GM21381 (cell line): Measurements from ENCODE around the gene BHLHA15.

Source experiments
- ATAC-seq: cut with Tn5 transposase; IDR thresholded peaks from one replicate; pipeline ENCODE4 v1.9.1; 2021; ENCODE audit warnings: mild to moderate bottlenecking, moderate library complexity; ENCODE audit not compliant: unreplicated experiment

BHLHA15 gene

DNA sequence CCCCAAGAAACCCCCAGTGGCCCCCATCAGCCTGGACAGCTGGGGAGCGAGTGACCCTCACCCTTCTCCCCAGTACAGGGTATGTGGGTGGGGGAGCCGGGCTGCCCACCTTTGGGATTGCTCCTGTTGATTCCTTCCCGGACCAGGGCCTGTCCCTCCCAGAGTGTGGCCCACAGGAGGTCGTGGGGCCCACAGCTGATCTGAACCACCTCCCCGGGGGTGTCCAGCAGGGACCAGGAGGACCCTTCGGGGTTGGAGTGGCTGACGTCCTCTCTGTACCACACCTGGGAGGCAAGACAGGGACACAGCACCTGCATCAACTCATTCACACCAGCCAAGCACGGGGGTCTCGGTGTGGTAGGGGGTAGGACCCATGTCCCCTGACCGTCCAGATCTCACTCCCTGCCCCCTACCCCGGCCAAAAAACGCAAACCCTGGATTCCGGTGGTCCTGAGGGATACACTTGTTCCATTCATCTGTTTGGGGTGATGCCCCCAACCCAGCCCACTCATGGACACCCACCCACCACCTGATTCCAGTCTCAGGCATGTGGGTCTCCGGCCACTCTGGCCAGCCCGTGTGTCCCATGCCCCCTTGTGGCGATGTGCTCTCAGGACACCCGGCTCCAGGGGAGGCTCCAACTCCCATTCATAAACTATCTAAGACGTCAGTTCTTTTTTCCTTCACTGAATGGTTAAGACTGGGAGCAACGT lies 29.9 kb downstream of the BHLHA15 start:
- ATAC-seq, result no peak

DNA sequence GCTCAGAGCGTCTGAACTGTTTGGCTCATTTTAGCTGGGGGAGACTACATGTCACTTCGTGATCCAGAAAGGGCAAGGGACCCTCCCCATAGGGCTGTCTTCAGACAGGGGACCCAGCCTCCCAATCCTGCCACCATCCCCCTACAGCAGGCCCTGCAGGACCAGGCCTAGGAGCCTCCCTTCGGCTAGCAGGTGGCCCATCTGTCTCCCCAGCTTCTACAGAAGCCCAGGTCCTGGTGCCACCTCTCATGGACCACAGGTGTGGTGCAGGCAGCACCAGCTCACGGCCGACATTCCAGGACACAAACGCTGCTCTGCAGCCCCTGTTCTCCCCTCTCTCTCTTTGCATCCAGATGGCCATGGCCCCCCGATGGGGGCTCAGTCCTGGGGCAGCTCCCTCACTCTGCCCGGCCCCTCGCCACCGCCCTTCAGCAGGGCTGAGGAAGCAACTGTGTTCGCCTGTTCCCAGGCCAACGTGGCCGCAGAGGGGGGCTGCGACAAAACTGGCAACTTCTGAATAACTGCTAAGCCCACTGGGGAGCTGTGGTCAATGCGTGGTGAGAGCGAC lies 30.5 kb downstream of the BHLHA15 start:
- ATAC-seq, result no peak

DNA sequence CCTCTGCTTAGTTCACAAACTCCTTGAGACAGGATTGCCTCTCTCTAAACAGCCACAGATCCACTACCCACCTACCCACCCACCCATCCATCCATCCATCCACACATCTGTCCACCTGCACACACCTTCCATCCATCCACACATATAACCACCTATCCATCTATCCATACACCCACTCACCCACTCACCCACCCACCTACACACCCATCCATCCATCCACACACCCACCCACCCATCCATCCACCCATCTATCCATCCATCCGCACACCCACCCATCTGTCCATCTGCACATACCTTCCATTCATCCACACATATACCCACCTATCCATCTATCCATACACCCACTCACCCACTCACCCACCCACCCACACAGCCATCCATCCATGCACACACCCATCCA lies 31.1 kb downstream of the BHLHA15 start:
- no peak for ATAC-seq

DNA sequence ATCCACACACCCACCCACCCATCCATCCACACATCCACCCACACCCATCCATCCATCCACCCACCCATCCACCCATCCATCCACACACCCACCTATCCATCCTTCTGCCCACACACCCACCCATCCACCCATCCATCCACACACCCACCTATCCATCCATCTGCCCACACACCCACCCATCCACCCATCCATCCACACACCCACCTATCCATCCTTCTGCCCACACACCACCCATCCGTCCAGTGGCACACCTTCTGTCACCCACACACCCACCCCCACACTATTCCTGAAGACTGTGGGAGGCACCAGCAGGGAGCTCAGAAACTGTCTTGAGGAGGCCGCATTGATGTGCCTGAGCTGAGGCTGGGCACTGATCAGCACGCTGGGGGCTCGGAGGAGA lies 31.7 kb downstream of the BHLHA15 start:
- no peak for ATAC-seq

DNA sequence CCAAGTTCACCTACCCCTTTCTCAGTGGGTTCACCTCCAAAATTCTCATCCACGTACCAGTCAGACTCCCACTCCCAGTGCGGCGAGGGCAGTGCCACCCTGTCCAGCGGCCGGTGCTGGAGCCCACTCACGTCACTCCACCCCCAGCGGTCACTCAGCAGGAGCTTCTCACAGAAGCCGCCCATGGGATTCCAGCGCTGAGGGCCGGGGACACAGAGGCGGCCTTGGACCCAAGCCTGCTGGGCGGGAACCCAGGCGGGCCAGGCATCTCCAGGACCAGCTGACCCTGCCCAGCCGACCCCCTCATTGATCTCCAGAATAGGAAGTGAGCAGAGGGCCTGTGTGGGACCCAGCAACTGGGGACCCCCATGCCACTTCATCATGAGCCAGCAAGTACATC lies 33.6 kb downstream of the BHLHA15 start:
- no peak for ATAC-seq

DNA sequence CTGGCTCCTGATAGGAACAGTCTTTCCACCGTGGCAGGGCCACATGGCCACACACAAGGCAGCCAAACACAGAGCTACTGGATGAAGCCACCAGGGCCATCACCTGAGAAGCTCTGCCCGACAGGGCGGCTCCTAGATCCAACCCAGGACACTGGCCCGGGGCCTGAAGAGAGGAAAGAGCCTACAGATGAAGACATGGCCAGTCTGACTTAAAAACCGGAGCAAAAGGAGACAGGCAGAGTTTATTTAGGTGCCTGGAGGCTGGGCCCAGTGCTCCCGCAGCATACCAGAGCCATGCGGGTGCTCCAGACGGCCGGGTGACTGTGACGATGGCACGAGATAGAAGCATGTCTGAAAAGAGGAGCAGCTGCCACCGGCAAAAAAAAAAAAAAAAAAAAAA lies 36.9 kb downstream of the BHLHA15 start:
- ATAC-seq, result no peak

DNA sequence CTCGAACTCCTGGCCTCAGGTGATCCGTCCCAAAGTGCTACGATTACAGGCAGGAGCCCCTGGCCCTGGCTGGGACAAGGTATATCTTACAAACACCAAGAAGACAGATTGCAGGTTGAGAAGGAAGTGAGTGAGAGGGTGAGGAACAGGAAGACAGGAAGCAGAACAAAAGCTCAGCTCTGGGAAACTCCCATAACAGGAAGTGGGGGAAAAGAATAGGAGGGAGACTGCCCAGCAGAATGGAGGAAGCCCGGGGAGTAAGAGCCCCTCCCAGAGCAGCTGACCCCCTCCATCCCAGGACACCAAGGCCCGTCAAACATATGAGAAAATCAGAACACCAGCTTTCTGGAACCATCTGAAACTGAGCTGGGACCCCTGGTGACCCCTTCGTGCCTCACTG lies 37.9 kb downstream of the BHLHA15 start:
- ATAC-seq, result no peak

DNA sequence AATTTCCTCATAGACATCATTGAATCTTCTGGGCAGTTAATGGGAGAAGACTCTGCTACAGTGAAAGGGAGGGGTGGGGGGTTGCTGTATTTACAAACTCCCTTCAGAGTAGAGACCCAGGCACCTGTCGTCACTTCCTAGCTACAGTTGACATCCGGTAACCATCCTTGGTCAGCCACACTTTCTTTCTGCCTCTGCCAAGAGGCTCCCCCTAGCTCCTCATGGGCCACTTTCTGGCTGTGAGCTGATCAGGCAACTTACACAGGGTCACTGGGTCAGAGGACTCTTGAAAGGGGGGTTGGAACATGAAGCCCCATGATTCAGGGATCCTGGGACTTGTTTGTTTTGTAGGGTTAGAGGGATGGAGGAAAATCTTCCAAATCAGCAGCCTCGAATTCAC lies 39.5 kb downstream of the BHLHA15 start:
- no peak for ATAC-seq

DNA sequence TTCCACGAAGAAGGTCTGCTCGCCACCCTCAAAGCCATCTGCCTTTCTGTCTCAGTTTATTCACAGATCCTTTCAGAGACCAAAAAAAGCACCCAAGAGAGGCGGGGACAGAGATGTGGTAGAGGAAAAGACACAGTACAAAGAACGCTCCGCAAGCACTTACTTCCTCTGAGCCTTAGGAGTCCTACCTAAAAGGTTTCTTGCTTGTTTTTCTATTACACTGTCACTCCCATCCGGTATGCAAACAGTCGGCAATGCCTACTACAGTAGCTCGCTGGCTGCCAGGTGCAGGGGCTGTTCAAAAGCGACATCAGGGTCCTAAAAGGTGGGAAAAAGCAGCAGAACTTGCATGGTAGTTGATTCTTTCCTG lies 40.0 kb downstream of the BHLHA15 start:
- ATAC-seq, result no peak

DNA sequence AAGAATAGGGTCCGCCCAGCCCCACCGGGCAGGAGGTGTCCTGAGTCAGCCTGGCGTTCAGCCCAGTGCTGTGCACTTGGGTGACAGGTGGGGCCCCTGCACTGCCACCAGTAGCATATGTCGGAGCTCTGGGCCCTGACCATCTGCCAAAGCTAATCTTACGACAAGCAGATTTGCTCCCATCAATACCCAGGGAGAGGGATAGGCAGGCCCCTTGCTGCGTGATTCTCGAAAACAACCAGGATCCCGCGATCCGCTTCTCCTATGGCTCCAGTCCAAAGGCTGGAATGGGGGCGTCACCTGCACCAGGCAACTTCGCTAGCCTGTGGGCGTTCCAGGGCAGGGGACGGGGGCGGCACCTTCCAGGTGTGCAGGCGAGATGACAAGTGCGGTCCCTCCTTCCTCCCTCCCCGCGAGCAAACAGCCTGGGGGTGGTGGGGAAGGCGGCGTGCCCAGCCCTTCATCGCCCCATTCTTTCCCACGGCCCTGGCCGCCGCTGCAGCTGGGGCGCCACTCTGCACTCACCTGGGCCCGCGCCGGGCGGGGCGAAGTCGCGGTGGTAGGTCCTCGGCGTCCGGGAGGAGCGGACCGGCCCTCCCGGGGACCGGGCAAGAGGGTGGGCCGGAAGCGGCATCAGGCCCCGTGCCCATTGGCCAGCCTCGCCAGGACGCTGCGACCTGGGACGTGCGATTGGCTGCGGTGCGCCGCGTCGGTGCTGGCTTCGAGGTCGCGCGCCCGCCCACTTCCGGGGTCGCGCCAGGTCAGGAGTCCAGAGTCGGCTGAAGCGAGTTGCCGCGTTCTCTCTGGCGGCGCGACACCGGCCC lies 40.6 kb downstream of the BHLHA15 start, which contains the start of gene TECPR1:
TECPR1 (minus strand) TSS at position 632 of the 824 bp plus-strand sequence. CDS start 6,086 bp downstream, outside the sequence.
- ATAC-seq, result peak; percentile 98

DNA sequence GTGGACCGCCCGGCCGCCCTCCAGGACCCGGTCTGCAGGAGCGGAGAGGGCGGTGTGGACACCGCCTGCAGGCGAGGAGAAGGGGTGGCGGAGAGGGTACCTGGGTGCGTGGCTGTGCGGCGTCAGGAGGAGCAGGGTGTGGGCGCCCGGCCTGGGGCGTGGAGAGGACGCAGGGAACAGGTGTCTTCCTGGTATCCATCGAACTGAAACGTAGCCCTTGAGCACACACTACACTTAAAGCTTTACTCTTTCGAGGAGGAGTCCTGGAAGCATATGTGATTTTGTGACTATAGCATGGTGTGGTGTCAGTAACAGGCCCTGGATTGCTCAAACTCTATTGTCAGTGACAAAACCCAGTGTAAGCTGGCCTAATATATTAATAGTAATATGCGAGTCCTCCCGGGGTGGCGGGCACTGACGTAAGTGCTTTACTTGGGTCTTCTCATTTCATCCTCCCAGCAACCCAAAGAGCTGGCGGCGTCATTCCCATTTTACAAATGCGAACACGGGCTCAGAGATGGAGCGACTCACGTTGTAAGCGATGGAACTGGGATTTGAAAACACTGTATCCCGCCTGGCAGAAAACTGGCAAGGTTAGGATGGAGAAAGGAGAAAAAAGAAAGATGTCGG lies 41.3 kb downstream of the BHLHA15 start:
- no peak for ATAC-seq

DNA sequence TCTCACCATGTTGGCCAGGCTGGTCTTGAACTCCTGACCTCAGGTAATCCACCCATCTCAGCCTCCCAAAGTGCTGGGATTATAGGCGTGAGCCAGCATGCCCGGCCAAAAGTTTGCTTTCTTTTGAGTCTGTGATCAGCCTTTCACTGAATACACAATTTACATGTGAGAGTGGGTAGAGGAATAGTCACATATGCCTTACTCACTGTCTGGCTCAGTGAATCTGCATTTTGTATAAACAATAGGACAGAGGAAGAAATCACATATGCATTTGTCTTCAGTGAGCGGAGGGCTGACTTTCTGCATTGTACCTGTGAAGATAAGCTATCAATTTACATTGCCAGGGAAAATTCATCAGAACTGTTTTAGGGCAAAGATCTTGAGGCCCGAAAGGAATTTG lies 43.3 kb downstream of the BHLHA15 start:
- ATAC-seq, result no peak

DNA sequence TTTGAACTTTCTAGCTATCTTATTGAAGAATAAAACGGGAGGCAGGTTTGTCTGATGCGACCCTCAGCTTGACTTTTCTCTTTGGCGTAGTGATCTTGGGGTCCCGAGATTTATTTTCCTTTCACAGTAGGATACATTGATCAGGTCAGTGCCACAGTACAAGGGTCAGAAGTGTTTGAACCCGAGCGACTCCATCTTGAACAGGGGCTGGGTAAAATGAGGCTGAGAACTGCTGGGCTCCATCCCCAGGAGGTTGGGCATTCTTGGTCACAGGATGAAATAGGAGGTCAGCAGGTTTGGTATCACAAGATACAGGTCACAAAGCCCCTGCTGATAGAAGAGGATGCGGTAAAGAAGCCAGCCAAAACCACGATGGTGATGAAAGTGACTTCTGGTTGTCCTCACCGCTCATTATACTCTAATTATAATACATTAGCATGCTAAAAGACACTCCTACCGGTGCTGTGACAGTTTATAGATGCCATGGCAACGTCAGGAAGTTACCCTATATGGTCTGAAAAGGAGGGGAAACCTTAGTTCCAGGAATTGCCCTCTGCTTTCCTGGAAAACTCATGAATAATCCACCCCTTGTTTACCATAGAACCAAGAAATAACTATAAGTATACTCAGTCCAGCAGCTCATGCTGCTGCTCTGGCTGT lies 43.8 kb downstream of the BHLHA15 start:
- ATAC-seq, result no peak

DNA sequence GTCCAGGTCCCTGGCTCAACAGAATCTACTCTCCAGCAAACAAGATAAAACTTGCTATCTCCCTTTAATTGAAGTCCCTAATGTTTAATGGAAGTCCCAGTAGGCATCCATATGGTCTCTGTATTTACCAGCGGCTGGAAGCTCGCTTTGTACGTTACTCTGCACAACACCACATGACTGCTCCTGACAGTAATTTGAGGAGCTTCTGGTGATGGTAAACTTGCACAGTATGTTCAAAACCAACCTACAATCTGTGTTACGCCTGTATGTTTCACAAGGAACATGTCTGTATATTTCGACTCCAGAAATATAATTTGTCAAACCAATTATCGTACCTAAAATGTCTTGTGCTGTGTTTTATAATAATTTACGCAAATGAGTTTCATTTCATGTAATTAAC lies 45.2 kb downstream of the BHLHA15 start:
- ATAC-seq, result no peak

DNA sequence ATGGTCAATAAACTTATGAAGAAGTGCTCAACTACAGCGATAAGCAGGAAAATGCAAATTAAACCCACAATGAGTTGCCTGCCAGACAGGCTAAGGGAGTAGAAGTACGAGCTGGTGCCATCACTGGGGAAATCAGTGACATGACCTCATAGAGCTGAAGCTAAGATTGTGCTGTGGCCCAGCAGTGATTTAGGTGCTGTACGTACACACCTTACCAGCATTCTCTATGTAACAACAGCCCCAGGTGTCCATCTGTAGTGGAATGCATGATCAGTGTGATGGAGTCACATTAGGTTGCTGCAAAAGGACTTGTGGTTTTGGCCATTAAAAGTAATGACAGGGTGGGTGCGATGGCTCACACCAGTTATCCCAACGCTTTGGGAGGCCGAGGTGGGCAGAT lies 46.5 kb downstream of the BHLHA15 start:
- ATAC-seq, result no peak
